RWPE1 (cell line): ENCODE data around the gene PSEN2.

ENCODE experiments used
- CTCF ChIA-PET: fragments of 350-600 bp; sonication (Branson Sonifier 250); formaldehyde crosslinking; extraction: SDS; loops from one replicate; lab custom pipeline; 2021; lab: Yijun Ruan, JAX
- POLR2A ChIA-PET: fragments of 400-600 bp; formaldehyde crosslinking; extraction: SDS; loops from one replicate; lab custom pipeline; 2020; ENCODE audit warnings: antibody characterized with exemption; ENCODE audit not compliant: low non-redundant PET; lab: Yijun Ruan, JAX
- DNase-seq: peaks from one replicate; pipeline ENCODE4 v3.0.0; 2012; ENCODE audit warnings: low spot score
- H3K27ac ChIP-seq: fragments of 450-650 bp; 2 replicates; pipeline ENCODE4 v1.5.1; 2017
- CTCF ChIP-seq: fragments of 450-650 bp; conservative IDR thresholded peaks from 2 replicates; pipeline ENCODE4 v1.5.1; 2017; ENCODE audit warnings: low read depth, mild to moderate bottlenecking

PSEN2 gene

DNA sequence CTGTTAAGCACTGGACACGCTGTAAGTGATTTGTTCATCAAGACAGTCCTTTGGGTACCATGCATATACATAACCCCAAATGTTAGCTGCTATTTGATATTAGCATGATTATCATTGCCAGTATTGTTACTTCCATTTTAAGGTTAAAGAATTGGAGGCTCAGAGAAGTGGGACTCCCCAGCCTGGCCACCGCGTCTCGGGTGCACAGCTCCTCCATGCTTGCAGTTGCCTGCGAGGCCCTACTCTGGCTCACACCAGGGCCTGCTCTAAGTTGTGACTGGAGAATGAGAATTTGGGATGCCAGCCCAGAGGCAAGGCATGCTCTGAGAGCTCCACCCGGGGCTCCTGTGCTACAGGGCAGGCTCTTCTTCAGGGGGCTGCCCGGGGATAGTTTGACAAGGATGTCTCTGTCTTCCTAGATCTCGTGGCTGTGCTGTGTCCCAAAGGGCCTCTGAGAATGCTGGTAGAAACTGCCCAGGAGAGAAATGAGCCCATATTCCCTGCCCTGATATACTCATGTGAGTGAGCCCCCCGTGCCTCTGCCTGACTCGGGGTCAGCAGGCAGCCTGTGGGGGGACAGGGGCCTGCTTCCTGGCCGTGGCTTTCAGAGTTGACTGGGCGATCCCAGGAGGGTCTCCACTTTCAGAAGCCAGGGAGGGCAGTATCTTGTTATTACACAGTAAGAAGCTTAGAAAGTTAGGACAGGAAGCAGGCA is 19.4 kb downstream of the PSEN2 start:
- no peak for TF ChIP-seq CTCF
- CTCF ChIA-PET: interaction anchor here (0.5 to 1.6 kb wide), 3 partner anchors 22 to 264 kb away, joined by 3 to 5 read pairs (median 4); no protein-coding TSS in a partner anchor
- POLR2A ChIA-PET: no interaction called here

GRCh38 chr1:226890331-226891108 is 20.1 kb downstream of the PSEN2 start:
- POLR2A ChIA-PET: no interaction called here
- TF ChIP-seq CTCF: no peak
- no peak overlapping the region for H3K27ac ChIP-seq
- CTCF ChIA-PET: interaction anchor here (0.5 to 1.6 kb wide), 4 partner anchors 23 to 264 kb away, joined by 3 to 5 read pairs (median 4); no protein-coding TSS in a partner anchor
- no peak for DNase-seq

More for the DNA sequence above, 19.4 kb downstream of the PSEN2 start:
- no peak overlapping the region for H3K27ac ChIP-seq
- no peak for DNase-seq

DNA sequence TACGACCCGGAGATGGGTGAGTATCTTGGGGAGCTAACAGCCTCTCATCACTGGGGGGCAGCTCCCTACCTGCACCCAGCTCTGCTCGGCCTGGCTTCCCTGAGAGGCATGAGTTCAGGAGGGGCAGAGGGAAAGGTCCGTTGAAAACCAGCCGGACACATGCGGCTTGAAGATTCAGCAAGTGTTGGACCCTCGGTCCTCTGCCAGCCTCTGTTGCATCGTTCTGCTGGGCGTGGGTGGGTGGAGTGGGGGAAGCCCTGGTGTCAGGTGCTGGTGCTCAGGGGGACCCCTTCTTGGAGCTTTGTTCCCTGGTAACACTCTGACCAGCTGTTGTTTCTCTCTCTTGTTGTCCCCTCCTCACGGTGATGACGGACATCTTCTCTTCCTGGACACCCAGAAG is 20.9 kb downstream of the PSEN2 start:
- ChIA-PET CTCF (interaction anchor here (0.6 to 1.6 kb wide), 2 partner anchors 265 to 342 kb away, joined by 5 read pairs; no protein-coding TSS in a partner anchor), POLR2A (no interaction called here)
- DNase-seq: no peak
- H3K27ac ChIP-seq: no peak overlapping the region
- TF ChIP-seq CTCF: no peak

DNA sequence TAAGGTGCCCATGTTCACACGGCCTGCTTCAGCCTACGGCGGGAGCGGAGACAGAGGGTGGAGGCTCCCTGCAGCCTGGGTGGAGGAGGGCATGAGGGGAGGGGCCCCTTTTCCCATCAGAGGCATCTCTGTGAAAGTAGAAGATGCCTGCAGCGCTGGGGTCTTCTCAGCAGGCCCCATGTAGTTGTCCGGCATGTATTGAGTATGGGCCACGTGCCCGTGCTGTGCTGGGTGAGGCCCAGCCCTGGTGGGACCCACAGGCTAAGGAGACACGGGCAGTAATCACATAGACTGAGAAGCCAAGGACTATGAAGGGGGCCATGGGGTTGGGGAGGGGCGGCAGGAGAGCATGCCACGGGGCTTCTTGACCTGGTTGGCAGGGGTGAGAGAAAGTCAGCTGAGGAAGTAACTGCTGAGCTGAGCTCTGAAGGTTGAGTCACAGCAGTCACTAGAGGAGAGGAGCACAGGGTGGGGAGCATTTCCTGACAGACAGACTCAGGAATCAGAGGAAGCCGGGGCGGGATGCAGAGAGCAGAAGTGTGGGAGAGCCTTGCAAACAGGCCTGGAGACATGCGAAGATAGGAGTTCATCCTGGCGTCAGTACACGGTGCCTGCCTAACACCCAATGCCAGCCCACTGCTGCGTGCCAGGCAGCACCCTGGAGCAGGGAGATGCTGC is 21.6 kb downstream of the PSEN2 start:
- POLR2A ChIA-PET: no interaction called here
- H3K27ac ChIP-seq: no peak overlapping the region
- no peak for DNase-seq
- CTCF ChIA-PET: interaction anchor here (0.6 to 1.6 kb wide), 2 partner anchors 266 to 342 kb away, joined by 5 read pairs; no protein-coding TSS in a partner anchor
- no peak for TF ChIP-seq CTCF

DNA sequence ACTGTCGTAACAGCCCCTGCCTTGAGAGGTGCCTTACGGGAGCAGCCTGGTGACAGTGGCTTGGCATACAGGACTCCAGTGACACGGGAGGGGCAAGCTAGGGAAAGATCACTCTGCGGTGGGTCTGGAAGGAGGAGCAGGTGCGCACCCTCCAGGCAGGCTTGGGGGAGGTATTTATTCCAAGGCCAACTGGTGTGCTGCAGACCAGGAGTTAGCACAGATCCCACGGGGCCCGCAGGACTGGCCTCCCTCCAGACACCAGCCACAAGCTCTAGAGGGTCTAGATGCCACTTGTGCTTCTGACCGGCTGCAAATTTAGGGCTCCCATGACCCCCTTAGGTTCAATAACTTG is 22.1 kb downstream of the PSEN2 start:
- TF ChIP-seq CTCF: no peak
- CTCF ChIA-PET: no interaction called here
- POLR2A ChIA-PET: no interaction called here
- H3K27ac ChIP-seq: no peak overlapping the region
- no peak for DNase-seq

GRCh38 chr1:226893936-226894335 is 23.5 kb downstream of the PSEN2 start:
- CTCF ChIA-PET: interaction anchor here (0.6 to 0.7 kb wide), 3 partner anchors 196 to 489 kb away, joined by 3 read pairs; no protein-coding TSS in a partner anchor
- no peak for TF ChIP-seq CTCF
- no peak overlapping the region for H3K27ac ChIP-seq
- no peak for DNase-seq
- POLR2A ChIA-PET: no interaction called here
